K562 (cell line): ENCODE data around the gene ITIH6. TPM values are rescaled to one million over a fixed set of nuclear protein-coding genes. Genes with fewer than 3 reads are reported as not detected.

Source experiments
- EZH2 ChIP-seq: IDR thresholded peaks from 2 replicates; pipeline ENCODE4 v1.6.1; 2012; ENCODE audit warnings: low read depth, mild to moderate bottlenecking, inconsistent platforms, low read length, borderline replicate concordance
- HNRNPLL ChIP-seq: fragments of 200-400 bp; formaldehyde crosslinking; IDR thresholded peaks from 2 replicates; pipeline ENCODE4 v1.6.1; 2017; ENCODE audit warnings: low read length, low read depth, mild to moderate bottlenecking; ENCODE audit not compliant: poor library complexity, severe bottlenecking
- ZNF277 ChIP-seq: fragments of 250-450 bp; sonication (Bioruptor Pico); IDR thresholded peaks from 2 replicates; pipeline ENCODE4 v1.8.0; 2022; ENCODE audit warnings: inconsistent platforms, mild to moderate bottlenecking, moderate library complexity, borderline replicate concordance
- ZNF75A ChIP-seq: fragments of 450-650 bp; formaldehyde crosslinking; IDR thresholded peaks from 2 replicates; pipeline ENCODE4 v1.4.0; 2020; ENCODE audit warnings: mild to moderate bottlenecking
- polyA plus RNA-seq, 8 experiments: library from polyadenylated mRNA; depleted of rRNA in 4 of 8; stranded (reverse) in 5 of 8; unstranded in 3 of 8; fragments of >200 nt; fragmentation: Nextera tagmentation in 2 of 8; fragmentation: Illumina TruSeq in 1 of 8; extraction: Ambion mirVana in 2 of 8; extraction: Trizol in 1 of 8; gene quantifications; 2 replicates each; pipeline versions ENCODE4 v1.2.1 to v1.2.3, GENCODE V29; 2011 to 2014; ENCODE audit warnings: inconsistent platforms in 1 of 8, missing spikeins in 1 of 8
- total RNA-seq, 7 experiments: library from RNA; depleted of rRNA in 6 of 7; stranded (reverse); fragments of >200 nt in 6 of 7; fragmentation: Illumina TruSeq in 2 of 7; extraction: Trizol in 2 of 7; gene quantifications; 2 replicates each; pipeline versions ENCODE4 v1.2.1 to v1.2.3, GENCODE V29; 2011 to 2021; ENCODE audit warnings: low replicate concordance in 1 of 7
- TF ChIP-seq, protein P1 (sequence below), 2 experiments: fragments of 450-650 bp; formaldehyde crosslinking in 1 of 2; IDR thresholded peaks; 2 replicates each; pipeline versions ENCODE4 v1.4.0 to v1.6.1; 2014 to 2020; ENCODE audit warnings: mild to moderate bottlenecking in 2 of 2, borderline replicate concordance in 1 of 2, low read depth in 1 of 2

The ITIH6 gene
- total and polyA plus RNA-seq, 9 of the 15 experiments (the other 6 are each of a cell fraction or from before 2014, with no cell fraction given), result 0.03 TPM; not detected in 8

DNA sequence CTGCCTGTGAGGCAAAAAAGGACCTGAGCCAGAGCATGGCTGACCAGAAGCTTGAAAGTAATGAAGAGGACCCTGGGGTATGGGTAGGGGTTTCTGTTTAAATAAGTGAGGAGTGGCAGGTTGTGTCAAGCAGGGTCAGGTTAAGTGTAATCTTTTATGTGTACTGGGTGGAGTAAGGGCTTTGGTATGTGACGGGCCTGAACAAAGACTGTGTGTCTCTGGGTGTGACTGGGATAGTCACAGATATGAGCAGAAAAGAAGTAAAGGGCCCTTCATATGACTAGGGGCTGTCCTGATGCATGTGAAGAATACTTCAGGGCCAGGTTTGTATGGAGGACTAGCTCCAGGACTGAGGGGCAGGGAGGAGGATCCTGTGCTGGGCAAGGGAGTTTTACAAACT, 82.4 kb downstream of the ITIH6 start (continued):
- no peak for TF ChIP-seq ZNF277 (CRISPR knock-in tag)
- TF ChIP-seq, protein P1, sequence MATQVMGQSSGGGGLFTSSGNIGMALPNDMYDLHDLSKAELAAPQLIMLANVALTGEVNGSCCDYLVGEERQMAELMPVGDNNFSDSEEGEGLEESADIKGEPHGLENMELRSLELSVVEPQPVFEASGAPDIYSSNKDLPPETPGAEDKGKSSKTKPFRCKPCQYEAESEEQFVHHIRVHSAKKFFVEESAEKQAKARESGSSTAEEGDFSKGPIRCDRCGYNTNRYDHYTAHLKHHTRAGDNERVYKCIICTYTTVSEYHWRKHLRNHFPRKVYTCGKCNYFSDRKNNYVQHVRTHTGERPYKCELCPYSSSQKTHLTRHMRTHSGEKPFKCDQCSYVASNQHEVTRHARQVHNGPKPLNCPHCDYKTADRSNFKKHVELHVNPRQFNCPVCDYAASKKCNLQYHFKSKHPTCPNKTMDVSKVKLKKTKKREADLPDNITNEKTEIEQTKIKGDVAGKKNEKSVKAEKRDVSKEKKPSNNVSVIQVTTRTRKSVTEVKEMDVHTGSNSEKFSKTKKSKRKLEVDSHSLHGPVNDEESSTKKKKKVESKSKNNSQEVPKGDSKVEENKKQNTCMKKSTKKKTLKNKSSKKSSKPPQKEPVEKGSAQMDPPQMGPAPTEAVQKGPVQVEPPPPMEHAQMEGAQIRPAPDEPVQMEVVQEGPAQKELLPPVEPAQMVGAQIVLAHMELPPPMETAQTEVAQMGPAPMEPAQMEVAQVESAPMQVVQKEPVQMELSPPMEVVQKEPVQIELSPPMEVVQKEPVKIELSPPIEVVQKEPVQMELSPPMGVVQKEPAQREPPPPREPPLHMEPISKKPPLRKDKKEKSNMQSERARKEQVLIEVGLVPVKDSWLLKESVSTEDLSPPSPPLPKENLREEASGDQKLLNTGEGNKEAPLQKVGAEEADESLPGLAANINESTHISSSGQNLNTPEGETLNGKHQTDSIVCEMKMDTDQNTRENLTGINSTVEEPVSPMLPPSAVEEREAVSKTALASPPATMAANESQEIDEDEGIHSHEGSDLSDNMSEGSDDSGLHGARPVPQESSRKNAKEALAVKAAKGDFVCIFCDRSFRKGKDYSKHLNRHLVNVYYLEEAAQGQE (IDR thresholded peaks at IDR 0.05; ENCODE audit: borderline replicate concordance), result no peak
- TF ChIP-seq, protein P1 (CRISPR knock-in tag; IDR thresholded peaks at IDR 0.05; ENCODE audit: low read depth), result no peak
- no peak for TF ChIP-seq HNRNPLL
- no peak for TF ChIP-seq EZH2
- no peak for TF ChIP-seq ZNF75A (CRISPR knock-in tag)
